ENCODE measurements around the gene C3orf18.

C3orf18 gene

DNA sequence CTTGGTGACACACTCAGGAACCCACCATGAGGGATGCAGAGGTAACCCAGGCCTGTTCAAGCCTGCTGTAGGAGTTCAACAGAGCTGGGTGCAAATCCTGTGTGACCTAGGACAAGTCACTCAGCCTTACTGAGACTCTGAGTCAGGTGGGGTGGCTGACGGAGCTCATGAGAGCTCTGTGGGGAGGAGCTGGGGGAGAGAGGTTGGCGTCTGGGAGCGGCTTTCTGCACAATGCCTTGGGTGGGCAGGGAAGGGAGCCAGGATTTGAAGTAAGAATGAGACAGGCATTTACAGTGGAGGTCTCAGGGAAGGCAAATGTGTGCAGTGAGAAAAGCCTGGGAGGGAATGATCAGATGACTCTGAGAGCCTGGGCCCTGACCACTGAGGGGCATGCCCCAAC, 18.3 kb downstream of the C3orf18 start:
- no peak for DNase-seq

DNA sequence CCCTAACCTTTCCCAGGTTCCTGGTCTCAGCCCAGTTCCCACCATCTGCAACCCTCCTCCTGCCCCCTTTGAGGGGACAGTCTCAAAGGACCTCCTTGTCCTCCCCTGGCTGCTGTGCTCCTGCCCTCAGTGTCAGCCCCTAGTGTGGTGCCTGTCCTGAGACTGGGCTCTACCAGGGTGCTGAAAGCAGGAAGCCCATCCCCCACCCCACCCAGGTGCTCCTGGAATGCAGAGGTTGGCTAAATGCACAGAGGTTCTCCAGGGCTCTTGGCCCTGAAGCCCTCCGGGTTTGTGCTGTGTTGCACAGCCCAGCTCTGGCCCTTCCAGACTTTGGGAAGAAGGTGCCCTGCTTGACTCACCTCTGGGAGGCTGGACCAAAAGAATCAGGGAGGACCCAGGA, 21.8 kb downstream of the C3orf18 start:
- no peak for DNase-seq

DNA sequence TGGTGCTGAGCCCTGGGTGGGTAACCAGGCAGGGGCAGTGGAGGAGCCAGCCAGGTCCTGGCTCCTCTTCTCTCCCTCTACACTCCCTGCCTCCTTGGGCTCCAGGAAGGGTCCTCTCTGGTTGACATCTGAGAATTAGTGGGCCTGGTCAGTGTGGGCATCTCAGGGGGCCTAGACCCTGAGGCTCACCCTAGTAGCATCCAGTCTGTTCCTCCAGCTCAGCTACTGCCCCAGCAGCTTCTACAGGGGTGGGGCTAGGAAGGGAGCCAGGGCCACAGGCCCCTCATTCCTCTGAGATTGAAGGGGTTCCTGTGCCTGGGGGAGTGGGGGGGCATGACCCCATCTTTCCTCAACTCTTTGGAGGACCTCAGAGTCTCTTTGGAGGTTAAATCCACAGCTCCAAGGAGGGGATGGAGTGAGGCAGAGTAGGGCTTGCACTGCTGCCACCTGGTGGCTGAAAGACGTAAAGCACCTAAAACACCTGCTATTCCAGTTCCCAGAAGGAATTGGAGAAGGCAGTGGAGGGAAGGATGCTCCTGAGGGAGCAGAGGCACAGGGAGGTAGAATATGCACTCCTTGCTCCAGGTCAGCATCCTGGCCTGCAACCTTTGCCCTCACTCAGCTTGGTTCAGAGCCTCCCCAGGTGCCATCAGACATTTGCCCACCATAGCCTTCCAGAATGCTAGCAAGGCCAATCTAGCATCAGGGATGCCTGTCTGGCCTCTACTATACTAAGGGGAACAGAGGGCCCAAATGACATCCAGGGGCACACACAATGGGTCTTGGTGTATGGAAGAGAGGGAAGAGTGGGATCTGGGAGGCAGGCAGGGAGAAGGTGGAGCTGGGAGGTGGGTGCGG, 25.1 kb downstream of the C3orf18 start:
- peak; percentile 81 for DNase-seq

DNA sequence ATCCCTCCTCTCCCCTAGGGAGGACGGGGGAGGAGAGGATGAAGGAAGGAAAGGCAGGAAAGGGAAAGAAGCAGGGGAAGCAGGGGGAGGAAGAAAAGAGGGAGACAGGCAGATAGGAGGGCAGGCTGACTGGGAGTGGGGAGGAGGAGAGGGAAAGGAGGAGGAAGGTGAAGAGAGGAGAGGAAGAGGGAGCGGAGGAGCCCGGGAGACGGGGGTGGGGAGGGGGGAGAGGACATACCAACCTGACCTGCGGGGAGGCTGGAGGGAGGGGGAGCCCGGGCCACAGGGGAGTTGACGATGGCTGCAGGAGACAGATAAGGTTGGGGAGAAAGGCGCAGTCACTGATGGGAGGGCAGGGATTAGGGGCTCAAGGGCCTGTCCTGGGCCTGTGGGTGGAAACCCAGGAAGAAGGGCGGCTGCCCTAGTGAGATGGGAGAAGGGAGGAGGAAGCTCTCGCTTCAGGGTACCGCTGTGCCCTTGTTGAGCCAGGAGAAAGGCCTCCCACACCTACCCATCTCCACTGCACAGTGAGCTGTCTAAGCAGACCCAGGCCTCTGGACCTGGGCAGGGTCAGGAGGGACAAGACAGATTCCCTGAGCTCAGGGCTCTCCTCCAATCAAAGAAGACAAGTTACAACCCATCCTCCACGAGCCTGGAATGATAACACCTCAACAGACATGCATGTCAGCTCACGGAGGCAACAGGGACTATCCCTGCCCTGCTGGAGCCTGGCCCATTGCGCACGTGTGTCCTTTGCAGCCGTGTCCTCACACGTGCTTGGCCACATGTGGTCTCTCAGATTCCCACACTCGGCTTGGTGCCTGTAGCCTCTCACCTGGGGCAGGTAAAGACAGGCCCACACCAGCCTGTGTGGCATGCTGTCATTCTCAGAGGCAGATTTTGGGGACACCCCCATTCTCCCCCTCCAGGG, 27.9 kb downstream of the C3orf18 start:
- DNase-seq = no peak

DNA sequence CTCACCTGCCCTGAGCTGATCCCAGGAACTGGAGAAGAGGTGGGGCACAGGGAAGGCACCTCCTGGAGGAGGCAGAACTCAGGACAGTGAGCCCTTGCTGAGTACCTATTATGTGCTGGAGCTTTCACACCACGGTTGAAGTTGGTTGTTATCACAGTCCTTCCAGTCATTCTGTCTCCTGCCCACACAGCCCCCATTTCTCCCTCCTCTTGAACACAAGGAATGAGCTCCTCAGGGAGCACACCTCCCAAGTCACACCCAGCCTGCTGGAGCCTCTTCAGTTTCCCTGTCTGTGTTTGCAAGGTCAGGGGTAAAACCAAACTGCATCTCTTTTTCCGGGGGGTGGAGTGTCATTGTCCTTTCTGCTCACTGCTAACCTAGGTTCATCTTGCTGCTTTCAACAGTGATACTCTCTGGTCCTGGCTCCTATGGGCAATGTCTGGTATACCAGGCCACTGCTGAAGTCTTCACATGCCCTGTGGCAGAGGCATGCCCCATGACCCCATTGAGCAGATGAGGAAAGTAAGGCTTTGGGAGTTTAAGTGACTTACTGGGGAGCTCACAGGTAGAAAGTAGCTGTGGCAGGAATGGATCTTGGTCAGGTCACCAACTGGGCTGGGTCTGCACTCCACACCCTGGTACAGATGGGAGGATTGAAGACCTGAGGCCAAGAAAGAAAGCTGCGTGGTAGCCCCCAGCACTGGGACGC, 30.0 kb downstream of the C3orf18 start:
- DNase-seq = no peak

DNA sequence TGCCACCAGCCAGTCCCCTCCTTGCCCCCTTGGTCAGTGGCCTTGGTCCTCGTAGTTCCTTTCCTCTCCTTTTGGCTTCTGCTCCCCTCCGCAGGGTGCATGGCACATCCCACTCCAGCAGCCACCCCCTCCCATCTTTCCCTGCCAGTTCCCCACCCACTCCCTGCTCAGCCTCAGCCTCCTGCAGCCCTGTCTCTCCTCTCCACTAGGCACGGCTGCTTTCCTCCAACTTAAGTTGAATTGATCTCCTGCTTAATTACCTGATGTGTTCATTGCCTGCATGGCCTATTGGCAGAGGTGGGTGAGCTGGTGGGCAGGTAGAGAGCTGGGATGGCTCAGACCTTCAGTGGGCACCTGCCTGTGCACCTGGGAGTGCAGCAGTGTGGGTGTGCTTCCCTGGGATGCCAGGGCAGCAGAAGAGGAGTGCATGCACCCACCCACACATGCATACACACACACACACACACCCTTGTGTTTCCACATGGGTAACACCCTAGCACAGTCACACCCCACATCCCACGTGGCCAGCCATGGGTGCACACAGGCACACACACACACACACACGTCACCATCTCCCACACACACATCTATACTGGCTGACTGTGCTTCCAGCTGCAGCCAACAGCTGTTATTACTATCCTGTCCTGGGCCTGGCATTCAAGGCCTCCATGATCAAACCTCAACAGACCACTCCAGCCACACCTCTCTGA, 30.9 kb downstream of the C3orf18 start:
- no peak for DNase-seq

DNA sequence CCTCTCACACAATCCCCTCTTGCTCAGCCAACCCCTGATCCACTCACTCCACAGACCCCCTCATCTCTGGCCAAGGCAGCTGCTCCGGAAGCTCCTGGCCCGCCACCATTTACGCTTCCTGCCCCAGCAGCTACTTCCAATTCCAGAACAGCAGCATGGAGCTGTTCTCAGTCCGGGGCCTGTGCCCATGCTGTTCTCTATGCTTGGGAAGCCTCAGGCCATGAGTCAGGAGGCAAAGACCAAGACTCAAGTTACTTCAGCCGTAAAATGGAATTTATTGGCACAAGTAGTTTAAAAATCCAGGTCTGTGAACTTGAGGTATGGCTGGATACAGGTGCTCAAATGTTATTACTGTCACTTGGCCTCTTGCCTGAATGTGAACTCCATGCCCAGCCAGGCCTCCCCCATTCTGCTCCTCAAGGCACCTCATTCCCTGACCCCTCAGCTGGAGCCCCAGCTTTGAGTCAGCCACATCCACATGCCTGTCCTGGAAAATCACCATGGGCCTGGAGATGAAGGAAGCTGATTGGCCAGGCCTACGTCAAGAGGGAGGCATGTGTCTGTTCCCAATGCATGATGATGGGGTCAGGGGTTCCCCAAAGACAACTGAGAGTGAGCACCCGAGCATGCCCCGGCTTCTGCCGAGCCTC, 32.7 kb downstream of the C3orf18 start:
- no peak for DNase-seq

DNA sequence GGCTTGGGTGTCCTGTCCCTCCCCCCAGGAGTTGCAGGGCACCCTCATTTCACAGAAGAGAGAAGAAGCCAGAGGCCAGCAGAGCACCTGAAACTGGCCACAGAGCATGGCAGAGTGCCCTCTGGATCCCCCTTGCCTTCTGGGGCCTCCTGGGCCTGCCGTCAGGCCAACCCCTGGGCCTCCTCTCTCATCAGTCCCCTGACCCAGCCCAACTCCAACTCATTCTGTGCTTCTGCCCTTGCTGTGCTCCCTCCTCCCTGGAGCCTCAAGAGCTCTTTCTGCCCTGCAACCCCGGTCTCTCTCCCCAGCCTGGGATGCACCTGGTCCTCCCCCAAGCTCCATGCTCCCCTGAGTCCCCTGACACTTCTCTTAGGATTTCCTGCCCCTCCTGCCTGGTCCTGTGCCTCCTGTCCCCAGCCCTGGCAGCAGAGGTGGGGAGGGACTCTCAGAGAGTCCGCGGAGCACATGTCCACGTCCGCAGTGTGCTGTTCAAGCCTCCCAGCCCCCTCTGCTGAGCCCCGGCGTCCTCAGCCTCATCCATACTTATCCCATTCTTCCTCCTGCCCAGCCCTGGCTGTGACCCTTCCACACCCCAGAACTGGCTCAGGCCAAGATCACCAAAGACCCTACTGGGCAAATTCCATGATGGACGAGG, 33.6 kb downstream of the C3orf18 start:
- no peak for DNase-seq

DNA sequence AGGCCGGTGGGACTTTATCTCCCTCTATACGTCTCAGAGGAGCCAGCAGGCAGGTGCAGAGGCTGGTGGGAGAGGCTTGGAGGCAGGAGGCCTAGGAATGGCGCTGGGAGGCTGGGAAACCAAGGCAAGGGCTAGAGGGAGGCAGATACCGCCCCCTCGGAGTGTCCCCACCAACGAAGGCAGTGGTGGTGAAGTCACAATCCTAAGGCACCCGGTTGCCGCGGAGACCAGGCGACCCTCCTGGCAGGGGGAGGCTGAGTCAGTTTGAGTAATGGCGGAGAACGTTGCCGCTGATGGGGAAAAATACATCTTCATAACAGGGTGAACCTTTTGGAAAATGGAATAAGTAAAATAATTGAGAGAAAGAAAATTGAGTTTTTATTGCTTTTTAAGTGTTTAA, 34.2 kb downstream of the C3orf18 start:
- DNase-seq = no peak

DNA sequence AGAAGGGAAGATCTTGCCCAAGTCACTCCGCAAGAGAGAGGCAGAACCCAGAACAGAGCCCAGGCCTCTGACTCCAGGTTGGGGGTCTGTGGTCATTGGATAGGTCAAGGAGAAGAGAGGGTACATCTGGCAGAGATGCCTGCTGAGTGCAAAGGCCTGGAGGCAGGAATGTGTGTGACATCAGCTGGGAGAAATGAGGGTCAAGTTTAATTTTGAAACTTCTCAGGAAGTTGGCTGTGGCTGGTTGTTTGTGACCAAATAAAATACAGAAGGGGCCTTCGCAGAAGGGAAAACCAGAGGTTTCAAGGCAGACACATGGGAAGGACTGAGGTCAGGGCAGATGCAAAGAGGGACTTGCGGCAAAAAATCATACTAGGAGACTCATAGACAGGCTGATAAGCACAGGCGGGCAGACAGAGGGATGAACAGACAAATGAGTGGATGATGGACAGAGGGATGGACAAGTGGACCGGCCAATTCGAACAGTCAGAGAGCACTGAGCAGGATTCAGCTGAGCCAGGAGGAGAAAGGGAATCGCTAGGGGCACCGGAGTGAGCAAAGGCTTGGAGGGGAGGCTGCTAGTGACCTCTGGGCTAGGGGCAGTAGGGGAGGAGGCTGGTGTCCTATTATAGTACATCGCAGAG, 35.4 kb downstream of the C3orf18 start:
- DNase-seq = no peak

DNA sequence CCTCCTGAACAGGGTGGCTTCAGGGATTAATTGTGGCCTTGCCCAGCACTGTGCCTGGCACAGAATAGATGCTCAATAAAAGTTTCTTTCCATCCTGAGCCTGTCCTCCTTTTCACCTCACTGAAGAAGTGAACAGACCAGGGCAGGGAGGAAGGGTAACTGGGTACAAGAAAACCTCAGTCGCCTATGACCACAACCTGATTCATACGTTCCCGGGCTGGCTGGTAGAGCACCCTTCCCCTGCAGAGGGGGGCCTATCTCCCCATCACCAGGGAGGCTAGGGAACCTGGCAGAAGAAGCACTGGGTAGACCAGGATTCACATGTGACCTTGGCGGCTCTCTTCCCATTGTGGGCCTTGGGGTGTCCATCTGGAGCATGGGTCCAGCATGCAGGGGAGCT, 36.3 kb downstream of the C3orf18 start:
- DNase-seq = no peak

DNA sequence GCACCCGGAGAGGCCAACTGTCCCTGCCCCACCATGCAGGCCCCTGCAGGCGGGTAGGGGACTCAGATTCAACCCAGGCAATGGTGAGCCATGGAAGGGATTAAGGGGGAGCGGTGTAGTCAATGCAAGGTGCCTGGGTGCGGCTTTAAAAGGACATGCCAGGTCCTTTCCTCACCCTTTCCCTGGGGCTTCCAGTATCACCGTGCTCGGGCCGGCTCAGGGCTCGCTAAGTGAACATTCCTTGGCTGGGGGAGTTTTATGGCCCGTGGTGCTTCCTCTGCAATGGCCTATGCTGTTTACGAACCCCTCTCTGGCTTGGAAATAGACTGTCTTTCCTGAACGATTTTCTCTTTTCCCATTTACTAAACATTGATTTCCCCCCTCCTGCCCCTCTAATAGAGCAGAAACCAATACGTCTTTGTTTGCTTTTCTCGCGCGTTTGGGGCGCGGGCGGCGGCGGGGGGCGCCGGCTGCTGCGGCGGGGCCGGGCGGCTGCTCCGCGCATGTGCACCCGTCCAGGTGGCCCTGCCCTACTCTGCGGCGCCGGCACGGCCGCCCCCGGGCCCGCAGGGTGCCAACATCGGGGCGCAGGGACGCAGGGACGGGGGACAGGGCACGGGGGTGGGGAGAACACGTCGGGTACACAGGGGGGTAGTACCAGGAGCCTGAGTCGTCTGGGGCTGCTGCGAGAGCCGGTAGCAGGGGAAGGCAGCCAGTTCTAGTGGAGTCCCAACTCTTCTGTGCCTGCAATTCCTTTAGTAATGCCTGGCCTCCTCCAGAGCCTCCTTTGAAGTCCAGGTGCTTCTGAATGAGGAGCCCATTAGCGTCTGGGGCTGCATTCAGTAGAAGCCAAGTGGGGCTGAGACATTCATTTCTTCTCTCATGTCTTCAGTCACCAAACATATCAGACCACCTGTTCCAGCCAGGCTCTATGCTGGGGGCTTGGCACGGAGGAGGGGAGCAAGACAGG, 37.3 kb downstream of the C3orf18 start:
- no peak for DNase-seq

DNA sequence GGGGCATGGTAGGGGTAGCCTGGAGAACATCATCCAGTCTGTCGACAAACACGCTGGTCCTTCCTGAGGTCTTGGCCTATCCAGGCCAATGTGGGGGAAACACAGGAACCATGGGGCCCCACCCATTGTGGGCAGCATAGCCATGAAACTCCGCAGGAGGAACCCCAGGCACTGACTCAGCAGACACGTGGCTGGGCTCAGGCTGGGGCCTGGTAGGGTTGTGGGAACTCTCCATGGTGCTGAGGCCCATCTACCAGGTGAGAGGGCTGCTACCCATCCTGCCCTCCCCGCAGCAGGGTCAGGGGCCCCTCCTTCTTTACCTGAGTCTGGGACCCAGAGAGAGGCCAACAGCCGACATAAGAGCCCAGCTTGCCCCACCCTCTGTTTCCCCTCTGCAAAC, 41.6 kb downstream of the C3orf18 start:
- DNase-seq = peak; percentile 65

DNA sequence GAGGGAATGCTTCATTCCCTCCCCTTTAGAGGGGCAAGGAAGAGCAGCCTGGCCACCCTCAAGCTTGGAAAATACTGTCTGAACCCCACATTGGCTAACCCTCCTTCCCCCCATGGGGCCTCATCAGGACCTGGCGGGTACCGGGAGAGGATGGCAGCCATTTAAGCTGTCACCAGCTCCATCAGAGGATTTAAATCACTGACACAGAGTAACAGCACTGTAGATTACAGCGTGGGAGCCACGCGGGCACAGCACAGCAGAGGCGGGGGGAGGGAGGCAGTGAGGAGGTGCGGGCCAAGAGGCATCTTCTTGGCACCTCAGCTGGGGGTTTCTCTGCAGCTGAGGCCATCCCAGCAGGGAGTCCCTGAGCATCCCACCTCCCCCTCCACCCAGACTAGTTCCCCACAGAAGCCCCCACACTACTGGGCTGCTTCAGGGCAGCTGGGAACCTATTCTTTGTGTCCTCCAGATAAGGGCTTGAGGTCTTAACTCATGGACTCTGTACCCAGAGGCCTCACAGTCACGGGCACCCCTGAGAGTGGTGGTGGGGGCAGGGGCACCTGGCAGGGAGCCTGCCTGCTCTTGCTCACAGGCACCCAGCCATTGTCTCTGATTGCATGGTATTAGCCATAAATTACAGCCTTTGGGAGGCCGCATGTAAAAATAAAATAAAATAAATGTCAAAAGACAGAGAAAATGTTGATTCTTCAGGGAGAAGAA, 42.2 kb downstream of the C3orf18 start:
- DNase-seq = no peak

DNA sequence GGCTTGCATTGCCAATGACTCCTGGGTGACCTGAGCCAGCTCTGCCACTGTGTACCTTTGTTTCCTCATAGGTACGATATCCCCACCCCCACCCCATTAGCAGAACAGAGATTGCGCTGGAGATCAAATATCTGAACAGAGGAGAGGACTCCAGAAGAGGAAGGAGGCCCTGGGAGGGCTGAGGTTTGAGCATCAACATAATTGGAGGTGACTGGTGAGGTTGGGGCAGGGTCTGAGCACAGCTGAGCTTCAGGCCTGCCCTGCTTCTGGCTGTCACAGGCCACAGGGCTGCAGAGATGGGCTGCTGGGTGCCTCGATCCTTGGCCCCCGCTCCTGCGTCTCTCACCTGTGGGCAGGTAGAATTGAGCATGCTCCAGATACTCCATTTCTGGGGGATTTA, 42.8 kb downstream of the C3orf18 start:
- no peak for DNase-seq

DNA sequence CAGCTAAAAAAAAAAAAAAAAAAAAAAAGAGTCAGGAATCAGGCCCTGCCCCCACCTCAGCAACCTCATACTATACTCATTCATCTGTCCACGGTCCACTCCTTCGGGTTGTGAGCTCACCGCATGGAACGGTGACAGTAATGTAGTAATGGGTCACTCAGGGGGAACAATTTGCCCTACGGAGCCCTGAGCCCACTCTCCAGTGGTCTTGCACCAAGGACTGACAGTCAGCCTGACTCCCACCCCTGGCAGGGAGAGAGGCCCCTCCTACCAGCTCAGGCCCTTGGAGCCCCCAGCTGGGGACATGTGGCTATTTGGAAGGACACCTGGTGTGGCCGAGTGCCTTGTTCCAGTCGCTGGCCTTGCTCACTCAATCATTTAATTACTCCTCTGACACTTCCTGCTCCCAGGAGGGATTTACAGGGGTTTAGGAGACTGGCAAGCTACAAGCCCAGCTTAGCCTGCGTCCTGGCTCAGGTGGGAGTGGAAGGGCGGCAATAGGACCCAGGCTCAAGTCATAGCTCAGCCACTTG, 44.2 kb downstream of the C3orf18 start:
- DNase-seq = no peak

DNA sequence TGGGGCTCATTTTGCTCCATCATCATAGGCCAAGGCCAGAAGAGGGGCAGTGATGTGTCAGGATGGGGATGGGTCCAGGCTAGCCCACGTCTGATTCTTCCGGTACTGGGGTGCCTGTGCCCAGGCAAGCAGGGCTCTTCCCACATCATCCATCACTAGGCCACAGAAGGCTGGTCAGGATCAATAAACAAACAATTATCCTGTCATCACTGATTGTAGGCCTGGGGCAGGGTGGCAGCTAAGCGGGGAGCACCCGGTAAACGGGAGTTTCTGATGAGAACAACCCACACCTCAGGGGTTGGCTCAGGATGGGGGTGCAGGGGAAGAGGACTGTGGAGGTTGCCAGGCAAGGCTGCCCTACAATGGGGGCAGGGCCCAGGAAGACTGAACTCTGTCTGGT, 46.0 kb downstream of the C3orf18 start:
- DNase-seq = no peak

DNA sequence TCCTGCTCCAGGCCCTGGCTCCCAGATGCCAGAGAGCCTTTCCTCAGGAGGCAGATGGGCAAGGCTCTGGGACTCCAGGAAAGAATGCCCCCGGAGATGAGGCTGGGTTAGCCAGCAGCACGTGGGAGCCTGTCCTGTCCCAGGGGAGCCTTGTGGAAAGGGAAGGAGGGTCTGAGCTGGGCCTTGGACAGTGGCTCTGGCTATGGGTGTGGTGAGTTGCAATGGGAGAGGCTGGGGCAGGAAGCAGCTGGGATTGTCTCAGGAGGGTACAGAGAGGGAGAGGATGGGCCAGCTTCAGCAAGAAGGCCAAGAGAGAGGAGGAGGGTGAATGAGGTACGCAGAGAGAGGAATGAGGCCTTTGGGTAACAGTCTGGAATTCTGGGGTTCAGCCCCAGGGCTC, 46.7 kb downstream of the C3orf18 start:
- DNase-seq = no peak

Data from femur (tissue), 1 donor.